GM19324 (cell line): ENCODE measurements around the gene KIF4B.

ENCODE experiments used
- ATAC-seq: cut with Tn5 transposase; IDR thresholded peaks from one replicate; pipeline ENCODE4 v1.9.1; 2021; ENCODE audit warnings: mild to moderate bottlenecking, moderate library complexity; ENCODE audit not compliant: unreplicated experiment, low FRiP score

Gene KIF4B

DNA sequence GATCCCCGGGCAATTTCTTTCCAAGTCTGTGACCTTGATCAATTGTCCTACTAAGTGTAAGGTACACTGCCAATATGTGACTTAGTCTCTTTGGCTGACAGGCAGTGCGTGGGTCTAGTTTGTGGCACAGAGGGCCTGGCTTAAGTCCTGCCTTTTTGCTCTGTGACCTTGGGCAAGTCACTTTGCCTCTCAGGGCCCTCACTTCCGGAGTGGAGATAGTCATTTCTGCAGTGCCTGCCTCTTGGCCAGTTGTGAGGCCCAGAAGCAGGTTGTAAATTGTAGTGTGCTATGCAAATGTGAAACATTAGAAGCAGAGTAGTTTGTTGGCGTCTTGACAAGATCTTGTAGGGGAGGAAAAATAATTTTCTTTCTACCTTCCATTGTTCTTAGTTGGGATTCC, 39.0 kb downstream of the KIF4B start:
- ATAC-seq = no peak

DNA sequence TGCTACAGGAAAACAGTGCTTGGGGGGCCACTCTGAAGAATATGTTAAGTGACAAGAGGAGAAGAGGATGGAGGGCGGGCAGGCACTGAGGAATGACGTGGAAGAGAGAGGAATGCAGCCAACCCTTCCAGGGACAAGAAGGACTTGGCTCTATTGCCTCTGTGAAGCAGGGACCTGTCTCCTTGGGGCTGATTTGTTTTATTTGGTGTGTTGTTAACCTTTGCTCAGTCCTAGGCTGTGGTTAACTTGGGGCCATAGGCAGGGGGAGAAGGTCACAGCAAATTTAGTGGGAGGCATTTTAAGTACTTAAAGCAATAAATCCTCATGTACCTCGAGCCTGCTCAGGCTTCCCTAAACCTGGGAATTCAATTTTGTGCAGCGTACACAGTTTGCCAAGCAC, 39.9 kb downstream of the KIF4B start:
- ATAC-seq = no peak

DNA sequence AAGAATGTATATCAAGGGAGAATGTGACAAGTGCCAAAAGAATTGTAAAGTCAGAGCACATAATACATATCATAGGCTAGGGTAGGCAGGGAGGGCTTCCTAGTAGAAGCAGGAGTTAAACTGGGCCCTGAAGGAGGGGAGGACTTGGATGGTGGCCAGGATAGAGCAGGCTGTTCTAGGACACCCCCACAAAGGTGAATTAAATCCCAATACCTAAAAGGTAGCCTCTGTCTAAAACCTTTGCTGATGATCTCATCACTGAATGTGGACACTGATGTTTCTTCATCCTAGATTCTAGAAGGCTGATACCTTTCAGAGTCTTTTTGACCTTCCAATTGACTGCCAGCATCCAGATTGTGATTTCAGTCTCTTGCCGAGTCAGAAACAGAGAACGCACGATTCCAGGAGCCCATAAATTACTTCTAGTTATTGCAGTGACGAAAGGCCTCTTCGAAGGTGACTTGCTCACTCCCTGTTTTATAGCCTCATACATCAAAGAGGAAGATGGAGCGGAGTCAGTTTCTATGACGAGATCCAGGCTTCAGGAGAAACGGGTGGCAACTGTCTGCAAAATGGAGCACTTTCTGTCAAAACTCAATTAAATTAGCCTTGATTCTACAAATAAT, 43.2 kb downstream of the KIF4B start:
- ATAC-seq = no peak

DNA sequence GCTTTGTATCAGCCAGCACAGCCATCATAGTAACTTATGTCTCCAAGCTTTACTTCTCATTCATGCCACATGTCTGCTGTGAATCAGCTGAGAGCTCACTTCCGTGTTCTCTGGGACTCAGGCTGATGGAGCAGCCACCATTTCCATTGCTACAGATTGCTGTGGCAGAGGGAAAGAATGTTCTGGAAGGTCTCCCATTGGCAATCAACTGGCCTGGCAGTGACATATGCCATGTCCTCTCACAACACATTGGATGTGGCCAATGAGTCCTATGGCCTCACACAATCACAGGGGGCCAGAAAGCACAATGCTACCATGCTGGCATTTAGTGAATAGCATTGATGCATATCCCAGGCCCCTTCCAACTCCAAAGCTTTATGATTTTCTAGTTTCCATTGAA, 44.1 kb downstream of the KIF4B start:
- ATAC-seq = no peak

DNA sequence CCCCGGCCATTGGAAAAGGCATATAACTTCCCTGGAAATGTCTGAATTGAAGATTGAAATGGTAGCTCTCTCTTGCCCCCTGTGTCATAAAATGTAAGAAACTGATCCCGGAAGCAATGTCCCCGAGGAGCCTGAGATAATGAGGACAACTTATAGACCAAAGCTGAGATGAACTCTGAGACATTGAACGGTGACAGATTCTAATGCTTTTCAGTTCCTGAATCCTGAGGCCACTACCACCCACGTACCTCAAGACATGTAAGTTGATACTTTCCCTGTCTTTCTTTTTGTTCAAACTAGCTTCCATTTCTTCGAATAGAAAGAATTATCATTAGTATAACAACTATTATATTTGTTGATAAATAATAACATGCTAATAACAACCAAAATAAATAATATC, 51.0 kb downstream of the KIF4B start:
- no peak for ATAC-seq

DNA sequence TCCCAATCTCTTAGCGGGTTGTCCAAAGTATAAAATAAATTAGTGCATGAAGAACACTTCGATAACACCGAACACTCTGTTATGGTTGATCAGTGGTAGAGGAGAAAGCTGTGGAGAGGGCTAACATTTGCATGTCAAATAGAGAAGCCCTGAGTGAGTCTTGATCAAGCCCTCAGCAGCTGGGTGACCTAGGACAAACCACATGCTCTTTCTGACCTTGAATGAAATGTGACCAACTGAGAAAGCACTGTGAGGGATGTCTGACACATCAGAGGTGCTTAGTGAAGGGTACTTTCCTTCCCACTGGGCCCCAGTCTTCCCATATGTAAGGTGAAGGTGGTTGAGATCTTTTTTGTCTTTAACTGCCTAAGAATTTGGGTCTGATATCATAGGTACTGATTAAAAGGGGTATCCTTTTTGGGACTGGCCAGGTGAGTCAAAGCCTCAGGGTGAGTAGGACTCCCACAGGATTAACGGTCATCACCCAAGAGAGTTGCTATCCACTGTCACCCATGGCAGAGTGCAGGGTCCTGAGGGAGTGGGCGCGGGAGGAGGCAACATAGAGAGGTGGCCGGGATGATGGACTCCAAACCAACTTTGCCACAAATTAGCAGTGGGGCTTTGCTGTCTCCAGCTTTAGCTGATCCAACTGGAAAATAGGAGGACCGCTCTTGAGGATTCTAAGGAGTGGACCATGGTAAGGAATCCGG, 53.5 kb downstream of the KIF4B start:
- no peak for ATAC-seq
